Endothelial cell of umbilical vein (primary cell): ENCODE data around the gene ZNF273. TPM values are rescaled to one million over a fixed set of nuclear protein-coding genes. Genes with fewer than 3 reads are reported as not detected.
"Not testable (repeated sequence)": the region's sequence is repeated elsewhere in the genome, so short reads cannot be mapped to it uniquely, and the experiment has no call there.

Experiments used
- BruUV-seq: library from RNA; stranded (reverse); fragments of 400-500 nt; replicated peaks from 2 replicates; lab custom pipeline; 2021; lab: Mats Ljungman, UMichigan
- CTCF ChIA-PET: fragments of 300-600, 350-600 bp; sonication (Branson Sonifier 250); formaldehyde crosslinking; loops from one replicate; lab custom pipeline; 2021; ENCODE audit warnings: antibody characterized with exemption, inconsistent platforms; lab: Charles Lee
- POLR2A ChIA-PET: fragments of 300-600, 350-600 bp; sonication (Branson Sonifier 250); formaldehyde crosslinking; loops from one replicate; lab custom pipeline; 2021; ENCODE audit warnings: antibody characterized with exemption, inconsistent platforms; lab: Charles Lee
- DNase-seq: peaks from one replicate; pipeline ENCODE4 v3.0.0-alpha.2; 2011; ENCODE audit warnings: low read depth, low spot score
- FAIRE-seq: peaks from 2 replicates; lab custom pipeline; 2011; peaks lifted over from hg19 to GRCh38; lab: Jason Lieb, UNC
- H2AFZ ChIP-seq: 2 replicates; pipeline ENCODE4 v1.6.0; 2012; ENCODE audit warnings: low read depth, low read length, control low read depth, inconsistent platforms
- H3K27ac ChIP-seq: 2 replicates; pipeline ENCODE4 v1.5.1; 2011; ENCODE audit warnings: low read depth, mild to moderate bottlenecking, control low read depth, low read length, moderate library complexity; ENCODE audit not compliant: insufficient read depth
- H3K27me3 ChIP-seq, 2 experiments: 2 replicates each; pipeline versions ENCODE4 v1.6.0 to v1.6.1; 2011; ENCODE audit warnings: low read length in 2 of 2, mixed read lengths in 1 of 2; ENCODE audit not compliant: control insufficient read depth in 2 of 2, insufficient read depth in 2 of 2
- H3K36me3 ChIP-seq, 2 experiments: 2 replicates in 1 of 2; 3 replicates in 1 of 2; pipeline ENCODE4 v1.5.1; 2011; ENCODE audit warnings: low read length in 2 of 2, mild to moderate bottlenecking in 1 of 2, moderate library complexity in 1 of 2; ENCODE audit not compliant: control insufficient read depth in 2 of 2, insufficient read depth in 2 of 2; ENCODE audit errors: extremely low read depth in 1 of 2
- H3K4me1 ChIP-seq: 3 replicates; pipeline ENCODE4 v1.5.1; 2011; ENCODE audit warnings: mild to moderate bottlenecking, low read length; ENCODE audit not compliant: control insufficient read depth, insufficient read depth; ENCODE audit errors: extremely low read depth
- H3K4me2 ChIP-seq: 2 replicates; pipeline ENCODE4 v1.6.1; 2011; ENCODE audit warnings: low read length, control low read depth, mixed read lengths; ENCODE audit not compliant: insufficient read depth
- H3K4me3 ChIP-seq, 3 experiments: fragments of 200-600 bp in 1 of 3; sonication (generic), shearing (Covaris generic) in 1 of 3; replicated peaks in 1 of 3; 2 replicates each; pipeline ENCODE4 v1.5.1; 2011 to 2016; ENCODE audit warnings: control low read depth in 3 of 3, low read length in 3 of 3, mild to moderate bottlenecking in 2 of 3, inconsistent platforms in 1 of 3, low read depth in 1 of 3, moderate library complexity in 1 of 3; ENCODE audit not compliant: insufficient read depth in 1 of 3
- H3K79me2 ChIP-seq: 2 replicates; pipeline ENCODE4 v1.6.0; 2012; ENCODE audit warnings: low read length, inconsistent platforms; ENCODE audit not compliant: control insufficient read depth, insufficient read depth
- H3K9ac ChIP-seq: replicated peaks from 2 replicates; pipeline ENCODE3; 2011; ENCODE audit warnings: low read length, control low read depth; ENCODE audit not compliant: insufficient read depth; ENCODE audit errors: extremely low read depth
- H3K9me1 ChIP-seq: replicated peaks from 3 replicates; pipeline ENCODE4 v1.6.0; 2011; ENCODE audit warnings: mild to moderate bottlenecking, low read length; ENCODE audit not compliant: control insufficient read depth, insufficient read depth; ENCODE audit errors: extremely low read depth
- H3K9me3 ChIP-seq: replicated peaks from 2 replicates; pipeline ENCODE4 v1.5.1; 2012; ENCODE audit warnings: low read length, inconsistent platforms; ENCODE audit not compliant: control insufficient read depth, insufficient read depth
- H4K20me1 ChIP-seq: replicated peaks from 2 replicates; pipeline ENCODE3; 2011; ENCODE audit warnings: mild to moderate bottlenecking, low read length; ENCODE audit not compliant: control insufficient read depth, insufficient read depth; ENCODE audit errors: extremely low read depth
- CTCF ChIP-seq, 2 donors: IDR thresholded peaks; 1 replicate in 1 of 2; 2 replicates in 1 of 2; pipeline ENCODE4 v1.5.1; 2011; ENCODE audit warnings: low read length in 2 of 2, mild to moderate bottlenecking in 2 of 2, moderate library complexity in 2 of 2, control low read depth in 1 of 2, inconsistent platforms in 1 of 2, low read depth in 1 of 2; ENCODE audit not compliant: insufficient read depth in 1 of 2; ENCODE audit errors: extremely low read depth in 1 of 2
- EZH2 ChIP-seq: IDR thresholded peaks from 2 replicates; pipeline ENCODE4 v1.6.1; 2012; ENCODE audit warnings: borderline replicate concordance, low read depth, mild to moderate bottlenecking, moderate library complexity, low read length, inconsistent platforms; ENCODE audit not compliant: severe bottlenecking
- FOS ChIP-seq: IDR thresholded peaks from 2 replicates; pipeline ENCODE4 v1.6.1; 2011; ENCODE audit warnings: mild to moderate bottlenecking, low read length, moderate library complexity, borderline replicate concordance; ENCODE audit not compliant: insufficient read depth
- GATA2 ChIP-seq: IDR thresholded peaks from 2 replicates; pipeline ENCODE4 v1.7.0; 2011; ENCODE audit warnings: low read depth, mild to moderate bottlenecking, moderate library complexity, mixed read lengths, low read length; ENCODE audit not compliant: insufficient read length, insufficient read depth
- JUN ChIP-seq: IDR thresholded peaks from 2 replicates; pipeline ENCODE4 v1.6.1; 2011; ENCODE audit warnings: borderline replicate concordance, low read depth; ENCODE audit not compliant: insufficient read length, insufficient read depth
- MAX ChIP-seq: IDR thresholded peaks from 2 replicates; pipeline ENCODE4 v1.6.1; 2011; ENCODE audit not compliant: insufficient read depth, insufficient read length
- MYC ChIP-seq: IDR thresholded peaks from one replicate; pipeline ENCODE4 v1.6.1; 2011; ENCODE audit warnings: mild to moderate bottlenecking, low read depth, low read length
- POLR2A ChIP-seq: IDR thresholded peaks from 2 replicates; pipeline ENCODE4 v1.6.1; 2012; ENCODE audit warnings: low read depth, mild to moderate bottlenecking, control low read depth, low read length
- POLR2AphosphoS5 ChIP-seq: IDR thresholded peaks from 2 replicates; pipeline ENCODE4 v1.6.1; 2012; ENCODE audit warnings: low read depth, mild to moderate bottlenecking, control low read depth, low read length, moderate library complexity; ENCODE audit not compliant: insufficient read depth
- dilution Hi-C: fragments of 300-500 bp; cut with MboI; formaldehyde crosslinking; loops from one replicate; pipeline ENCODE4 v1.15.0; 2019; ENCODE audit warnings: low sequenced_read_pairs; ENCODE audit not compliant: extremely low pct_ligation_motif_present
- intact Hi-C: fragments of 100-400 bp; cut with micrococcal nuclease; formaldehyde crosslinking; loops from one replicate; pipeline ENCODE4 v1.10.0; 2022
- polyA plus RNA-seq, 4 experiments: library from polyadenylated mRNA; depleted of rRNA in 3 of 4; stranded (reverse) in 3 of 4; unstranded in 1 of 4; fragments of >200 nt; gene quantifications; 2 replicates each; pipeline versions ENCODE4 v1.2.1 to v1.2.3, GENCODE V29; 2011 to 2012; ENCODE audit warnings: missing spikeins in 1 of 4
- total RNA-seq: library from RNA; stranded (reverse); gene quantifications from 2 replicates; pipeline ENCODE4 v1.2.3, GENCODE V29; 2021

Gene ZNF273
- total and polyA plus RNA-seq, 2 donors (not counting 3 experiments of a cell fraction or from before 2014, with no cell fraction given): 1.4 to 4.1 TPM

GRCh38 chr7:64854969-64855368 is 48.1 kb upstream of the ZNF273 start:
- dilution Hi-C loops: no loop called here
- Histone ChIP-seq H3K27ac (no peak overlapping the region), H2AFZ (no peak overlapping the region), H3K27me3 (no peaks in the 10 kb centered on the region), H4K20me1 (no peaks in the 10 kb centered on the region), H3K79me2 (no peaks in the 10 kb centered on the region), H3K9ac (no peak overlapping the region), H3K4me3 (no peak overlapping the region), H3K36me3 (no peaks in the 10 kb centered on the region), H3K4me1 (no peaks in the 10 kb centered on the region), H3K9me3 (no peaks in the 10 kb centered on the region), H3K4me2 (no peak overlapping the region), H3K9me1 (no peaks in the 10 kb centered on the region)
- intact Hi-C loops: no loop called here
- BruUV-seq: no TSS peak
- DNase-seq (no peak), FAIRE-seq (no peak)
- ChIA-PET POLR2A (no interaction called here), CTCF (no interaction called here)
- TF ChIP-seq GATA2 (no peak), MYC (no peak)

GRCh38 chr7:64863021-64863420 is 40.1 kb upstream of the ZNF273 start:
- intact Hi-C loops: no loop called here
- H3K79me2 ChIP-seq: no peaks in the 10 kb centered on the region
- TF ChIP-seq POLR2AphosphoS5 (no peak), CTCF (IDR thresholded peaks at IDR 0.05; ENCODE audit: extremely low read depth in 1 of 2, insufficient read depth in 1 of 2, low read depth in 1 of 2, low read length in 2 of 2) (no peak), FOS (no peak), MYC (no peak), GATA2 (no peak), POLR2A (no peak), EZH2 (no peak), JUN (no peak), MAX (no peak)
- no peak for FAIRE-seq
- peaks cover 3% of the 10 kb centered on the region for H3K9me3 ChIP-seq
- no peaks in the 10 kb centered on the region for H3K4me1 ChIP-seq
- POLR2A ChIA-PET: no interaction called here
- H3K27ac ChIP-seq: no peak overlapping the region
- no TSS peak for BruUV-seq
- no peaks in the 10 kb centered on the region for H3K36me3 ChIP-seq
- dilution Hi-C loops: no loop called here
- no peaks in the 10 kb centered on the region for H3K27me3 ChIP-seq
- H3K9me1 ChIP-seq: no peaks in the 10 kb centered on the region
- no peak for DNase-seq
- H3K9ac ChIP-seq: no peak overlapping the region
- no peaks in the 10 kb centered on the region for H4K20me1 ChIP-seq
- no peak overlapping the region for H3K4me2 ChIP-seq
- no peak overlapping the region for H3K4me3 ChIP-seq
- CTCF ChIA-PET: no interaction called here
- H2AFZ ChIP-seq: no peak overlapping the region

- H3K4me2 ChIP-seq, POLR2A ChIA-PET, FAIRE-seq, H3K9me3 ChIP-seq, H3K9me1 ChIP-seq, H3K27ac ChIP-seq, CTCF ChIA-PET, H3K9ac ChIP-seq, intact Hi-C loops, DNase-seq, H3K79me2 ChIP-seq, H3K27me3 ChIP-seq, H3K36me3 ChIP-seq, BruUV-seq, H3K4me3 ChIP-seq, H2AFZ ChIP-seq, dilution Hi-C loops, H4K20me1 ChIP-seq, H3K4me1 ChIP-seq: not testable (repeated sequence)
Observed at GRCh38 chr7:64863530-64863929, 39.5 kb upstream of the ZNF273 start.
